Right cardiac atrium (tissue), 5 donors: ENCODE data around the gene KCTD2. TPM values are rescaled to one million over a fixed set of nuclear protein-coding genes. Genes with fewer than 3 reads are reported as not detected.

Experiments
- ATAC-seq, 2 donors: fragments of 200-7000 bp; cut with Tn5 transposase; one replicate each; pipeline versions ENCODE4 v1.8.0 to v1.9.1; 2020; ENCODE audit warnings: moderate library complexity in 2 of 2, mild to moderate bottlenecking in 1 of 2
- DNase-seq, 3 donors: peaks; one replicate each; pipeline ENCODE4 v3.0.0-alpha.2; 2020
- H3K27ac ChIP-seq: one replicate; pipeline ENCODE4 v1.5.1; 2013; ENCODE audit warnings: mild to moderate bottlenecking, low read length, control low read depth, moderate library complexity
- H3K27me3 ChIP-seq: one replicate; pipeline ENCODE4 v1.6.1; 2013; ENCODE audit not compliant: control insufficient read depth, insufficient read depth
- H3K4me1 ChIP-seq: one replicate; pipeline ENCODE4 v1.6.1; 2013; ENCODE audit warnings: low read length; ENCODE audit not compliant: control insufficient read depth, insufficient read depth
- H3K4me3 ChIP-seq: one replicate; pipeline ENCODE4 v1.5.1; 2013; ENCODE audit warnings: low read length, control low read depth
- H3K9me3 ChIP-seq: one replicate; pipeline ENCODE4 v1.6.1; 2013; ENCODE audit warnings: low read length; ENCODE audit not compliant: control insufficient read depth
- WGBS: extraction: QIAGEN DNeasy Blood & Tissue Kit; methylation state at CpG from one replicate; pipeline ENCODE4 v1.1.7; 2013; 5-methylcytosine and 5-hydroxymethylcytosine counted together
- intact Hi-C, 4 donors: fragments of 100-400 bp; cut with DNase I; formaldehyde crosslinking; loops; one replicate each; pipeline versions ENCODE4 v1.11.0 to v1.14.0; 2022 to 2023
- polyA plus RNA-seq: library from polyadenylated mRNA; stranded (reverse); fragments of 200-250 nt; gene quantifications from one replicate; pipeline ENCODE4 v1.2.3, GENCODE V29; 2013
- total RNA-seq, 4 donors: library from RNA; stranded (reverse); fragmentation: NEBNext Ultra II Directional; extraction: Animal tissue kit (Norgen Biotek cat#: 25700); gene quantifications; one replicate each; pipeline ENCODE4 v1.2.1, GENCODE V29; 2021
- donor health status: healthy with polysubstance abuse.
- donor health status: DM: no; HTN: yes; CAD: no.
- donor health status: DM: no; HTN: no; CAD: no.
- donor health status: DM: no; HTN: yes; CAD: no; lungs with severe emphysema.
- donor health status: DM: yes; HTN: yes; CAD: no.

The KCTD2 gene
- total and polyA plus RNA-seq, 5 donors: 22.3 to 27.5 (median 22.8) TPM

DNA sequence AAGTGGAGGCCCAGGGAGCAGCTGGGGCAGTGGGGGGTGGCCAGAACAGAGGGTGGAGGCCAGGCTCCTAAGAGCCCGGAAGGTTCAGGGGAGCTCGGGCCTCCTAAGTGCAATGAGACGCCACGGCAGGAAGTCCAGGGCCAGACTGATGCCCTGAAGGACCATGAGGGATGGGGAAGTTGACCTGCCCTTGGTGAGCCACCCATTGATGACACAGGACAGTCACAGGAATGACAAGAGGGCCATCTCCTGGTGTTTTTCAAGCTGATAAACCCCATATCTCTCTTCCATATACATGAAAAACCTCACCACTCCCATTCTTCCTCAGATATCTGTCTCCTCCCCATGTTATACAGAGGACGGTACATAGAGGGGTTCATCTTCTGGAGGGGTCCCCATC lies 40.4 kb upstream of the KCTD2 start:
- Histone ChIP-seq H3K4me1 (no peaks in the 10 kb centered on the region), H3K27me3 (no peaks in the 10 kb centered on the region), H3K4me3 (no peak overlapping the region), H3K27ac (no peak overlapping the region), H3K9me3 (no peaks in the 10 kb centered on the region)
- 86% methylated on average over 5 of the region's 5 CpGs for WGBS
- intact Hi-C loops: no loop called here
- DNase-seq (no peak), ATAC-seq (no peak)

DNA sequence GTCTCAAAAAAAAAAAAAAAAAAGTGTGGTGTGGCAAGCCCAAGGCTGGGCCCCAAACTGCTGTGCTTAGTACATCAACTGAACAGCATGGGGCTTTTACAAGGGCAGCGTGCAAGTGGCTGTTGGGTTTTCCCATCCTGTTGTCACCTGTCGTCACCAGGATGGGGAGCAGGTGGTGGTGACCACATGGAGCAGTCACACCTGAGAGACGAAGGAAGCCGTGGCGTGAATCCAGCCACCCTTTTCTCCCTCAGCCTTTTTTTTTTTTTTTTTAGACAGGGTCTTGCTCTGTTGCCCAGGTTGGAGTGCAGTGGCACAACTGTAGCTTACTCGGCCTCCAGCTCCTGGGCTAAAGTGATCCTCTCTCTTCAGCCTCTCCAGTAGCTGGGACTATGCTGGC lies 38.7 kb upstream of the KCTD2 start:
- 92% methylated on average over 6 of the region's 6 CpGs for WGBS
- Histone ChIP-seq H3K4me3 (no peak overlapping the region), H3K9me3 (no peaks in the 10 kb centered on the region), H3K27me3 (no peaks in the 10 kb centered on the region), H3K27ac (no peak overlapping the region), H3K4me1 (no peaks in the 10 kb centered on the region)
- no peak for ATAC-seq
- intact Hi-C loops: no loop called here
- DNase-seq: no peak

DNA sequence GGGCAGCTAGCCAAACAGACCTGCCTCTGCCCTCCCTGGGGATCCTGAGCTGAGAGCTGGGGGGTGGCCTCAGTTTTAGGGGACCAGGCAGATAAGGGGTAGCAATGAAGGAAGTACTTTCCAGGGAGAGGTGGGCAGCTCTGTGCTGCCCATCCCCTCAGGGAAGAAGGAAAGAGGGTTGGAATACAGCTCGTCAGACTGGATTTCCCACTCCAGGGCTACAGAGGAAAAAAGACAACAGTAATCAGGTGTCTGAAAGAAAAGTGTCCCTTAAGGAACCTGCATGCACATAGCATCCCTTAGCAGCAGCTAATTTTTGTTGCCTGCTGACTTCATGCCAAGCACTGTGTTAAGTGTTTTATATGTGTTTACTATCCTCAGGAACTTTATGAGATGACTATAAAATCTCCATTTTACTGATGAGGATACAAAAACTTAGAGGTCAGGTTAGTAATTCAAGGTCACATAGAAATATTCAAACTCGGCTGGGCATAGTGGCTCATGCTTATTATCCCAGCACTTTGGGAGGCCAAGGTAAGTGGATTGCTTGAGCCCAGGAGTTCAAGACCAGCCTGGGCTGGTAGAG lies 37.8 kb upstream of the KCTD2 start:
- Histone ChIP-seq H3K4me3 (no peak overlapping the region), H3K9me3 (no peaks in the 10 kb centered on the region), H3K27ac (no peak overlapping the region), H3K4me1 (peaks cover 2% of the 10 kb centered on the region), H3K27me3 (no peaks in the 10 kb centered on the region)
- ATAC-seq: no peak
- DNase-seq: no peak
- 81% methylated on average over 2 of the region's 2 CpGs for WGBS
- intact Hi-C loops: no loop called here

DNA sequence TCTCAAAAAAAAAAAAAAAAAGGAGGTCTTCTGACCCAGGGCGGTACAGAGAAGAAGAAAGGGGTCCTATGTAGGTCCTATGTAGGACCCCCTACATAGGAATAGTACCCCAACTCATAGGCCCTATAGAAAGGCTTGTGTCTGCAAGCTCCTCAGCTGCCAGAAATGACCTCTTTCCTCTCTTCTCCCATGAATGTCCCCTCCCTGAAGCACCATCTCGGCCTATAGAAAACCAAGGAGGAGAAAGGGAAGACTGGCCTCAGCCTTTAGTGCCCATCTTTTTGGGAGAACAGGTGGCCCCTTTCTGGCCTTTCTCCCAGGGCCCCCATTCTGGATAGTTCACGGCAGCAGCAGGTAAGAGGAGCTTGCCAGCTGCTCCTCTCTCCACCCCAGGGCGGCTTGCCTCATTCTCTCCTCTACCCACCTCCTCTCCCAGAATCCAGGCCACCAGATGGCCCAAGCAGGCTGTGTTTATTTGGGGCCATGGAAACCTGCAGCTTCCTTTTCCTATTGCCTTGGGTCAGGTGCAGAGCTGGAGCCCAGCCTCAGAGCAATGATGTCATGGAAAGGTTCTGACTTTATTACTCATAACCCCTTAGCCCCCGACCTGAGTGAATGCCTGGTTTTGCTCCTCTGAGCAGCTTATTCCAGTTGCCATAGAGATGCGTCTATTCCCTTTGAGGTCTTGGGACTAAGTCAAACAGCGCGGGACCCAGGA lies 36.2 kb upstream of the KCTD2 start:
- no peak for DNase-seq
- no peak overlapping the region for H3K4me3 ChIP-seq
- peaks cover 2% of the 10 kb centered on the region for H3K4me1 ChIP-seq
- ATAC-seq: peak; percentile 12 to 40
- H3K27ac ChIP-seq: peak overlapping the region; percentile 23
- no peaks in the 10 kb centered on the region for H3K27me3 ChIP-seq
- H3K9me3 ChIP-seq: no peaks in the 10 kb centered on the region
- 57% methylated on average over 8 of the region's 8 CpGs for WGBS
- intact Hi-C loops: loop anchor here in 1 of 4 donors (5.0 kb wide), 1 partner anchor 49 kb away; no protein-coding TSS in a partner anchor

DNA sequence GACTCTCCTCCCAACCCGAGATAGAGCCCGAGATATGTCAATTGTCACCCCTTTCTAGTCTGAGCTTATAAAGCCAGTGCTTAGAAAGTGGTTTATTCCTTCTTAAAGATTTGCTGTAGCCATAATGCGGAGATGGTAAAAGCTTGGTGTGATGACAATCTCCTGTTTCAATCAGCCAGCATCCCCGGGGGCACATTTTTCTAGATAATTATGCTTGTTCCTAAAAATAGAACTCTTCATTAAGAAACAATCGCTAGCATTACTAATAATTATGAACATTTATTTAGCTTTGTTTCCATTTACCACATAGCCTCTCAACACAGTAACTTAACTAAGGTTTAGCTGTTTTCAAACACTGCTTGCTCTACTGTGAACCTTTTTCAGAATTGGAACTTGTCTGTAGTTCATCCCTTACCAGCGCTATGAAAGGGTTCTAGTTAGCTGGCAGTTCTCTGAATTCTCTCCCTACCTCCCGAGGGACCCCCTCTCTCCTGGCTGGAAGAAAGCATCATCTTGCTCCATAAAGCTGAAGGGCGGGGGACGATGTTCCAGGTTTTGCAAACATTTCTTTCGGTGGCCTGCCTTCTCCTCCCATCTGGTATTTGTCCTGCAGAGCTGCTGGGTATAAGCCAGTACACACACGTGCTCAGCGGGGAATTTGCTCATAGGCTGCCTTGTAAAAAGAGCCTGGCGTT lies 35.5 kb upstream of the KCTD2 start:
- H3K9me3 ChIP-seq: no peaks in the 10 kb centered on the region
- H3K27ac ChIP-seq: peak overlapping the region; percentile 61
- 34% methylated on average over 13 of the region's 13 CpGs for WGBS
- H3K4me1 ChIP-seq: peaks cover 2% of the 10 kb centered on the region
- peak overlapping the region; percentile 70 for H3K4me3 ChIP-seq
- intact Hi-C loops: loop anchor here in 1 of 4 donors (5.0 kb wide), 1 partner anchor 49 kb away; no protein-coding TSS in a partner anchor
- ATAC-seq: peak; percentile 74 to 79
- DNase-seq: peak; percentile 71 to 80 (median 71)
- H3K27me3 ChIP-seq: no peaks in the 10 kb centered on the region

DNA sequence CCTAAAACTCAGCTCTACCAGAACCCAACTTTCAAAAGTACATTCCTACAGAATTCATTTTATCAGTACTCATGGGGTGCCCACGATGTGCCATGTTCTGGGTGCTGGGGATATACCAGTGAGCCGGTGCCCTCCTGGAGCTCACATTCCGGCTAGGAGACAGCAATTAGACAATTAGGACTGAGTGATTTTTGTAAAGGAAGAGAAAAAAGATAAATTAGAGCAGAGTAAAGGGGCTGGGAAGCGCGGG lies 35.0 kb upstream of the KCTD2 start:
- H3K27ac ChIP-seq: peak overlapping the region; percentile 61
- intact Hi-C loops: loop anchor here in 1 of 4 donors (5.0 kb wide), 1 partner anchor 50 kb away; no protein-coding TSS in a partner anchor
- no peak for DNase-seq
- WGBS: 24% methylated on average over 5 of the region's 5 CpGs
- H3K4me1 ChIP-seq: peaks cover 2% of the 10 kb centered on the region
- H3K9me3 ChIP-seq: no peaks in the 10 kb centered on the region
- H3K4me3 ChIP-seq: peak overlapping the region; percentile 70
- H3K27me3 ChIP-seq: no peaks in the 10 kb centered on the region
- no peak for ATAC-seq

DNA sequence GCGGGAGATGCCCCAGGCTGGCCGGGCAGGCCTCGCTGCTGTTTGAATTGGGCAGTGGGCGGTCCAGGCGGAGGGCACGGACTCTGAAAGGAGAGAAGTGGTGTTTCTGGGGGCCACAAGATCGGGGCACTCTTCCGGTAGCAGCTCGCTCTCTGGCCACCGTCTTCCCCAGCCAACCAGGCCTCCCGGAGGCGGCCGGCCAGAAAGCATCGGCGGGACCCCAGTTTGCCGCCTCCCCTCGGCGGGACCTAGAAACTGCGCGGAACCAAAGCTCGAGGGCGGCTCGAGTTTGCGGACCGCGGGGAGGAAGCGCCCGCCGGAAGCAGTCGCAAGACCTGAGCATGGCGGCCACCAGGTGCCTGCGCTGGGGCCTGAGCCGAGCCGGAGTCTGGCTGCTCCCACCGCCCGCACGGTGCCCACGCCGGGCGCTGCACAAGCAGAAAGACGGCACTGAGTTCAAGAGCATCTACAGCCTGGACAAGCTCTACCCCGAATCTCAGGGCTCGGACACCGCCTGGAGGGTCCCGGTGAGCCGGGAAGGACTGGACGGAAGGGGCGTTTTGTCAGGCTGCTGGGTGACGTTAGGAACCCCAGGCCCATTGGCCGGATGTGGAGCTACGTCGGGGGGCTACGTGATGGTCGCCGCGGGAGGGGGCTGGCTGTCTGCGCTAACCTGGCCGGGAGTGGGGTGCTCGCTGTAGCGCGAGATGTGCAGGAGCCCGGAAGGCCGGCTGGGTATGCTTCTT lies 34.5 kb upstream of the KCTD2 start, which contains the start of gene MRPL58:
TSS of gene MRPL58 (plus strand) at position 325 of the 746 bp plus-strand sequence. CDS start at position 342, 17 bp downstream.
- peak; percentile 94 to 95 for ATAC-seq
- WGBS: 2% methylated on average over 63 of the region's 63 CpGs
- no peaks in the 10 kb centered on the region for H3K9me3 ChIP-seq
- H3K4me1 ChIP-seq: peaks cover 2% of the 10 kb centered on the region
- H3K4me3 ChIP-seq: peak within 1 kb of the TSS; percentile 70
- DNase-seq: peak; percentile 86 to 94 (median 94)
- peak within 1 kb of the TSS; percentile 61 for H3K27ac ChIP-seq
- no peaks in the 10 kb centered on the region for H3K27me3 ChIP-seq
- intact Hi-C loops: loop anchor here in 1 of 4 donors (5.0 kb wide), 1 partner anchor 50 kb away; no protein-coding TSS in a partner anchor

DNA sequence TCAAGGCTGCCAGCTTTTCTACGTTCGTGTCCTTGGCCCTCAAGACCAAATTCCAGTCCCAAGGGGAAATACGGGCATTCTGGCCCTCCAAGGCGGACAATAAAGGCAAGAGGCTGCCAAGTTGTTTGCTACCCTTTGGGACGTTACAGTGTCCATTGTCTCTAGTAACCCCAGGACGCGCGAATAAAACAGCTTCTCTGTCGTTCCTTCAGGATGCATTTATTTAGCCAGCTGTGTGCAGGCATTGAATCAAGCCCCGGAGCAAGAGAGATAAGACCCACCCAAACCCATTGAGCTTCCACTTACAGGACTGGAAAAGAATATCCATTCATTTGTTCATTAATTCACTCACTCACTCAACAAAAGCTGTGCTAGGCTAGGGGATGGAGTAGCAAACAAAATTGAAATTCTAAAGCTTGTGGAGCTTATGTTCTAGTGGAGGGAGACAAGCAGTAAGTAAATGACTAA lies 33.9 kb upstream of the KCTD2 start:
- Histone ChIP-seq H3K27ac (peak overlapping the region; percentile 3), H3K27me3 (no peaks in the 10 kb centered on the region), H3K4me1 (peaks cover 2% of the 10 kb centered on the region), H3K4me3 (peak overlapping the region; percentile 70), H3K9me3 (no peaks in the 10 kb centered on the region)
- ATAC-seq (no peak), DNase-seq (no peak)
- WGBS: under 1% methylated on average over 10 of the region's 10 CpGs
- intact Hi-C loops: loop anchor here in 1 of 4 donors (5.0 kb wide), 1 partner anchor 51 kb away; no protein-coding TSS in a partner anchor

DNA sequence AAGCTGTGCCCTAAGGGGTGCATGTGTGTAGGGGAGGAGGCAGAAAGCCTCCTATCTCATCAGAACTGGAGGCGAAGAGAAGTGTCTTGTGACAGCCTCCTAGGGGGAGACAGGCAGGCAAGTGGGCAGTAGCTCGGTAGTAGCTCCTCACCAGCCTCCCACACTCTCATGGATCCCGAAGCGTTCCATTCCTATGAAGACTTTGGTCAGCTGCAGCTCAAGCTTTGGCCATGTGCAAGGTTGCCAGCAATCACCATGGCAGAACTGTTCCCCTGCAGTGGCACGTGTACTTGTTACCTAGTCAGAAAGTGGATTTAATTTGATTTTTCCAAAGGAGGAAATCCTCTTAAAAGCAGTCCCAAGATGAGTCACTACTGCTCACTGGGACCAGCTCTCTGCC lies 27.9 kb upstream of the KCTD2 start:
- Histone ChIP-seq H3K9me3 (no peaks in the 10 kb centered on the region), H3K4me1 (no peaks in the 10 kb centered on the region), H3K27me3 (no peaks in the 10 kb centered on the region), H3K27ac (no peak overlapping the region), H3K4me3 (no peak overlapping the region)
- DNase-seq (no peak), ATAC-seq (no peak)
- 87% methylated on average over 5 of the region's 5 CpGs for WGBS
- intact Hi-C loops: no loop called here

DNA sequence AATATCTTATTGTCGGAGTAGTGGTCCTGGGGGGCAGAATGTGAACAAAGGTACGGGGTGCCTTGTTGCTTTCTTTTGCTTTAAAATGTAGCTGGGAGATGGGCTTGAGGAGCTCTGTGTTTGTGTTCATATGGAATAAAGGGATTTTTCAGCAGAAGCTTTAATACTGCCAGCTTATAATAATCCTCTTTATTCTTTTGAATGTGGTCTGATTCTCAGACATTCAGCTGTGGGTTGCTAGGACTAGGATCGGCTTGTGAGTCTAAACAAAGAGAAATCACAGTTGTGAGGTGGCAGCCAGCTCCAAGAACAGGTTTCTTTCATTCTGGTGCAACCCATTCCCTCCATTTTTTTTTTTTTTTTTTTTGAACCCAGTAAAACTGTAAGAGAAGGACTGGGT lies 27.3 kb upstream of the KCTD2 start:
- DNase-seq (no peak), ATAC-seq (no peak)
- intact Hi-C loops: loop anchor here in 1 of 4 donors (10.0 kb wide), 1 partner anchor 55 kb away; no protein-coding TSS in a partner anchor
- Histone ChIP-seq H3K4me3 (no peak overlapping the region), H3K27me3 (no peaks in the 10 kb centered on the region), H3K4me1 (no peaks in the 10 kb centered on the region), H3K9me3 (no peaks in the 10 kb centered on the region), H3K27ac (no peak overlapping the region)
- WGBS: 92% methylated on average over 3 of the region's 3 CpGs
